NCI-H226 (cell line): ENCODE results near the gene TAF4B.
"Not testable (repeated sequence)": the region's sequence is repeated elsewhere in the genome, so short reads cannot be mapped to it uniquely, and the experiment has no call there.

Source experiments
- DNase-seq: peaks from one replicate; pipeline ENCODE4 v3.0.0-alpha.2; 2015

The TAF4B gene, protein sequence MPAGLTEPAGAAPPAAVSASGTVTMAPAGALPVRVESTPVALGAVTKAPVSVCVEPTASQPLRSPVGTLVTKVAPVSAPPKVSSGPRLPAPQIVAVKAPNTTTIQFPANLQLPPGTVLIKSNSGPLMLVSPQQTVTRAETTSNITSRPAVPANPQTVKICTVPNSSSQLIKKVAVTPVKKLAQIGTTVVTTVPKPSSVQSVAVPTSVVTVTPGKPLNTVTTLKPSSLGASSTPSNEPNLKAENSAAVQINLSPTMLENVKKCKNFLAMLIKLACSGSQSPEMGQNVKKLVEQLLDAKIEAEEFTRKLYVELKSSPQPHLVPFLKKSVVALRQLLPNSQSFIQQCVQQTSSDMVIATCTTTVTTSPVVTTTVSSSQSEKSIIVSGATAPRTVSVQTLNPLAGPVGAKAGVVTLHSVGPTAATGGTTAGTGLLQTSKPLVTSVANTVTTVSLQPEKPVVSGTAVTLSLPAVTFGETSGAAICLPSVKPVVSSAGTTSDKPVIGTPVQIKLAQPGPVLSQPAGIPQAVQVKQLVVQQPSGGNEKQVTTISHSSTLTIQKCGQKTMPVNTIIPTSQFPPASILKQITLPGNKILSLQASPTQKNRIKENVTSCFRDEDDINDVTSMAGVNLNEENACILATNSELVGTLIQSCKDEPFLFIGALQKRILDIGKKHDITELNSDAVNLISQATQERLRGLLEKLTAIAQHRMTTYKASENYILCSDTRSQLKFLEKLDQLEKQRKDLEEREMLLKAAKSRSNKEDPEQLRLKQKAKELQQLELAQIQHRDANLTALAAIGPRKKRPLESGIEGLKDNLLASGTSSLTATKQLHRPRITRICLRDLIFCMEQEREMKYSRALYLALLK

DNA sequence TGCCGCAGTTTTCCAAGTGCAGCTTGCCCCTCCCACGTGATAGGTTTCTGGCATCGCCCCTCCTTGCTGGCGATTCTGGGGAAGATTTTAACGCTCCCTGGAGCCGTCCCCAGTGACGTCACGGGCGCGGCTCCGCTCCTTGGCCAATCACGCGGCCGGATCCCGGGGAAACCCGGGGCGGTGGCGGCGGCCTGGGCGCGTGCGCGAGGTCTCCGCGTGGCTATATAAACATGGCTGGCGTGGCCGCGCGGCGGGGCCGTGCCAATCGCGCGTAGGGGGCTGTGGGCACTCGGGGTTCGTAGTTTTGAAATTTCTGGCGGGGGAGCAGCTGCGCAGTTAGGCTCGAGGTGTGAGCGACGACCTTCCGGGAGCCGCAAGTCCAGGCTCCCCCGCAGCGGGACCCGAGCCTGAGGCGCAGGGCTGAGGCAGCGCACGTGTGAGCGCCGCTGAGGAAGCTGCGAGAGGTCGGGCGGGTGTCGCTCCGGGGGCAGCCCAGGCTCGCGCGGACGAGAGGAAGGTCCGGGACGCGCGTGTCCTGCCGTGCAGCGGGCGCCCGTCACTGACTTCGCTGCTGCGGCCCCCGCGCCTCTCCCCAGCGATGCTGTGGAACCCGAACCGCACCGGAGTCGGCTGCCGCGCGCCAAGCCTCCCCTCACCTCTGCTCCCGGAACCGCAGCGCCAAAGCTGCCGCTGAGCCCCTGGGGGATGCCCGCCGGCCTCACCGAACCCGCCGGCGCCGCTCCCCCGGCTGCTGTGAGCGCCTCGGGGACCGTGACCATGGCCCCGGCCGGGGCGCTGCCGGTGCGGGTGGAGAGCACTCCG lies at the start of gene TAF4B:
TAF4B (plus strand) TSS at position 217 of the 822 bp plus-strand sequence; CDS start at position 706, 489 bp downstream.
- DNase-seq: peak; percentile 87

DNA sequence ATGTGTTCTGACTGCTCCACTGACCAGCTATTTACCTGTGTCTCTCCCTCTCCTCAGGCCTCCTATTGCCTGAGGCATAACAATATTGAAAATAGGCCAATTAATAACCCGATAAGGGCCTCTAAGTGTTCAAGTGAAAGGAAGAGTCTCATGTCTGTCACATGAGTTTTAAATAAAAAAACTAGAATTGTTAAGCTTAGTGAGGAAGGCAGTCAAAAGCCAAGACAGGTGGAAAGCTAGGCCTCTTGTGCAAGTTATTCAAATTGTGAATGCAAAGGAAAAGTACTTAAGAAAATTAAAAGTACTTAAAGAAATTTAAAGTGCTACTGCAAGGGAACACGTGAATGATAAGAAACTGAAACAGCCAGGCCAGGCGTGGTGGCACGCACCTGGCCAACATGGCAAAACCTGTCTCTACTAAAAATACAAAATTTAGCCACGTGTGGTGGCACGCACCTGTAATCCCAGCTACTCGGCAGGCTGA lies 44.9 kb upstream of the TAF4B start:
- no peak for DNase-seq

DNA sequence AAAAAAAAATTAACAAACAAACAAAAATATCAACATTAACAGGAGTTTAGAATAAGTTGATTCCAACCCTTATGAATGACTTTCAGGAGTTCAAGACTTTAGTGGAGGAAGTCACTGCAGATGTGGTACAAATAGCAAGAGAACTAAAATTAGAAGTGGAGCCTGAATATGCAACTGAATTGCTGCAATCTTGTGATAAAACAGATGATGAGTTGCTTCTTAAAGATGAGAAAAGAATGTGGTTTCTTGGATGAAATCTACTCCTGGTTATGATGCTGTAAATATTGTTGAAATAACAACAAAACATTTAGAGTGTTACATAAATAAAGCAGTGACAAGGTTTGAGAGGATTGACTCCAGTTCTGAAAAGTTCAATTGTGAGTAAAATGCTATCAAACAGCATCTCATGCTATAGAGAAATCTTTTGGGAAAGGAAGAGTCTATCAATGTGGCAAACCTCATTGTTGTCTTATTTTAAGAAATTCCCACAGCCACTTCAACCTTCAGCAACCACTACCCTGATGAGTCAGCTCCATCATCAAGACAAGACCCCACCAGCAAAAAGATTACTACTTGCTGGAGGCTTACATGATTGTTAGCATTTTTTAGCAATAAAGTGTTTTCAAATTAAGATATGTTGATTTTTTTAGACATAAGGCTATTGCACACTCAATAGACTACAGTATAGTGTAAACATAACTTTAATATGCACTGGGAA lies 42.7 kb upstream of the TAF4B start:
- no peak for DNase-seq

DNA sequence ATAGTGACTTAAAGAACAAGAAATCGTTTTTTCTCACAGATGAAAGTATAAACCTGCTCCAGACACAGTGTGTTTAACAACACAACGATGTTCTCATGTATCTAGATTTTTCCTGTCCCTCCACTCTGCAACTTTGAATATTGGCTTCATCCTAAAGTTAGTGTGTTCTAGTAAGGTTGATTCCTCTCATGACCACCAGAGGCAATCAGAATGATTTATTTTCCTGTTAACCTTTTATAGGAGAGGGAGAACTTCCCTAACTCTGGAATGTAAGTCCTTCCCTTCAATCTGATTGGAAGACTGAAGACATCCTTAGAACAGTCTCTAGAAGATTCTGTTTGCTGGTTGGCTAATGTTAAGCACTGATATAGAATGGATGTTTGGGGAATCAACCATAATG lies 41.0 kb upstream of the TAF4B start:
- no peak for DNase-seq

DNA sequence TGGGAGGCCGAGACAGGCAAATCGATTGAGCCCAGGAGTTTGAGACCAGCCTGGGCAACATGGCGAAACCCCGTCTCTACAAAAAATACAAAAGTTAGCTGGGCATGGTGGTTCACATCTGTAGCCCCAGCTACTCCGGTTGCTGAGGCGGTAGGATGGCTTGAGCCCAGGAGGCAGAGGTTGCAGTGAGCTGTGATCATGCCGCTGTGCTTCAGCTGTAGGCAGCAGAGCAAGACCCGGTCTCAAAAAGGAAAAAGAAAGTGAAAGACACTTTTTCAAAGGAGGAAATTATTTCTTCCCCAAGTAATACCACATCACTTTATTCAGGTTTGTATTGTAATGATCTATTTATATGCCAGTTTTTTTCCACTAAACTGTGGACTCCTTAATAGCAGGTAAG lies 35.7 kb upstream of the TAF4B start:
- no peak for DNase-seq

DNA sequence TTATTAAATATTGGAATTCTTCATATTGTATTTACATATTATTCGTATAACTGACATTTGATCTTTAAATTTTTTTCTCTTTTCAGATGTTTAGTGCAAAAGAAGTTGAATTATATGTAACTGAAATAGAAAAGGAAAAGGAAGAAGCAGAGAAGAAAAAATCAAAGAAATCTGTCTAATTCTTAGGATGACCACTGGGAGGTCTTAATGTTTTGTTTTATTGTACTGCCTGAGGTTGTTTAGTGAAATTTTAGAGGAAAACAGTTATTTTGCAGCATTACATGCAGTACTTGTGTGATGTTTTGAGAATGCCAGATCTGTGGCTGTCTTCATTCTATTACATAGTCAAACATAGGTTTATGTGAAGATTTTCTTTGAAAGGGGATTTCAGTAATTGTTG lies 34.0 kb upstream of the TAF4B start:
- DNase-seq: no peak

DNA sequence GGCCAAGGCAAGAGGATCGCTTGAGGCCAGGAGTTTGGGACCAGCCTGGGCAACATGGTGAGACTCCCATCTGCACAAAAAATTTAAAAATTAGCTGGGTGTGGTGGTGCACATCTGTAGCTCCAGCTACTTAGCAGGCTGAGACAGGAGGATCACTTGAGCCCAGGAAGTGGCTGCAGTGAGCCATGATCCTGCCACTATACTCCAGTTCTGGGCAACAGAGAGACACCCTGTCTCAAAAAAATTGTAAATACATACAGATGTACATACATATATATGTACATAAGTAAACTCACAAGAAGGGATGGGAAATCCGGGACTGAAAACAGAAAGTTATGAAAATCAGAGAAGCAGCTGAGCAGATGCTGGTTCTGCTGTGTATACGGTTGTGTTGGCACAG lies 29.6 kb upstream of the TAF4B start:
- no peak for DNase-seq

DNA sequence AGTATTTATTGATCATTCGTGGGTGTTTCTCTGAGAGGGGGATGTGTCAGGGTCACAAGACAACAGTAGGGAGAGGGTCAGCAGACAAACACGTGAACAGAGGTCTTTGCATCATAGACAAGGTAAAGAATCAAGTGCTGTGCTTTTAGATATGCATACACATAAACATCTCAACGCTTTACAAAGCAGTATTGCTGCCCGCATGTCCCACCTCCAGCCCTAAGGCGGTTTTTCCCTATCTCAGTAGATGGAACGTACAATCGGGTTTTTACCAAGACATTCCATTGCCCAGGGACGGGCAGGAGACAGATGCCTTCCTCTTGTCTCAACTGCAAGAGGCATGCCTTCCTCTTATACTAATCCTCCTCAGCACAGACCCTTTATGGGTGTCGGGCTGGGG lies 24.2 kb upstream of the TAF4B start:
- DNase-seq: not testable (repeated sequence)

DNA sequence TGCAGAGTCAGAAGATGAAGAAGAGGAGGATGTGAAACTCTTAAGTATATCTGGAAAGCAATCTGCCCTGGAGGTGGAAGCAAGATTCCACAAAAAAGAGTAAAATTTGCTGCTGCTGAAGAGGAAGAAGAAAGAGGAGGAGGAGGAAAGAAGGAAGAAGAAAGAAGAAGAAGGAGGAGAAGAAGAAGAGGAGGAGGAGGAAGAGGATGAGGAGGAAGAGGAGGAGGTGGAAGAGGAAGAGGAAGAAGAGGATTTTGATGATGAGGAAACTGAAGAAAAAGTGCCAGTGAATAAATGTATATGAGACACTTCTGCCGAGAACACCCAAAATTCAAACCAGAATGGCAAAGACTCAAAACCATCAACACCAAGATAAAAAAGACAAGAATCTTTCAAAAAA lies 20.9 kb upstream of the TAF4B start:
- no peak for DNase-seq

DNA sequence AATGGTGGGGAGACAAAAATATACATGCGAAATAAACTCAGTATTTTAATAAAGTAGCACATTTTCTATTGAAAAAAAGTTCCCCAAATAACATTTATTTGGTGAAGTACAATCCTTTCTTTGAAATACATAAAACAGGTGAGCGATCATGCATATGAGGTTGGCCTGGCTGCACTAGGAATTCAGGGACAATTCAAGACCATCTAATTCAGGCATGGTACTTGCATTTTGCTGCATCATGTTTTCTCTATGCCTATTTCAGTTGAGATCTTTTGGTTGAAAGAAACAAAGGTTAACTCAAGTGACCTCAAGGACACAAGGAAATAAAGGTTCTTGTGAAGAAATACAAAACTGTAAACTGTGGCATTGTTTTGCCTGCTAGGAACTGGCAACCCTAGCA lies 19.8 kb upstream of the TAF4B start:
- no peak for DNase-seq

DNA sequence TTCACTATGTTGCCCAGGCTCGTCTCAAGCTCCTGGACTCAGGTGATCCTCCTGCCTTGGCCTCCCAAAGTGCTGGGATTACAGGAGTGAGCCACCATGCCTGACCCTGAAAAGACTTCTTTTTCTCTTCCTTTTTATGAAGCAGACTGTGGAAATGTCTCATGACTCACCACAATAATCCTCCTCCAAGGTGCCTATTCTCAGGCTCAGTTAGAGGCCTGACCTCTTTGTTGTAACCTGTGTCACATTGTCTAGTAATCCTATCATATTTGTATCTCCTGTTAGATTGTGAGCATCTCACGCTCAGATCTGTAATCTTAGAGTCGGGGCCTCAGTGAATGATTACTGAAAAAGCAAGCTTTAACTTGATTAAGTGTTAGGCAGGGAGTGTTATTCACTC lies 18.3 kb upstream of the TAF4B start:
- no peak for DNase-seq

DNA sequence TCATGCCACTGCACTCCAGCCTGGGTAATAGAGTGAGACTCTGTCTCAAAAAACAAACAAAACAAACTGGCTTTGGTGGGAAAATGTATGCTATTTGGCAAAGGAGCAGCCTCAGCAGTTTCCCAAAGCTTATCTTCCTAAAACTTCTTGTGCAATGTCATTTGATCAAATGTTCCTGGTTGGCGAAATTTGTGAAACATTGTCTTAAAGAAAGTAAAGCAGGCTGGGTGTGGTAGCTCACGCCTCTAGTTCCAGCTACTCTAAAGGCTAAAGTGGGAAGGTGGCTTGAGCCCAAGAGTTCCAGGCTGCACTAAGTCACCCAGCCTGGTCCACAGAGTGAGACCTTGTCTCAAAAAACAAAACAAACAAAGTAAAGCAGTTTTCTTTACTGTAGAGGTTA lies 17.3 kb upstream of the TAF4B start:
- DNase-seq: no peak

DNA sequence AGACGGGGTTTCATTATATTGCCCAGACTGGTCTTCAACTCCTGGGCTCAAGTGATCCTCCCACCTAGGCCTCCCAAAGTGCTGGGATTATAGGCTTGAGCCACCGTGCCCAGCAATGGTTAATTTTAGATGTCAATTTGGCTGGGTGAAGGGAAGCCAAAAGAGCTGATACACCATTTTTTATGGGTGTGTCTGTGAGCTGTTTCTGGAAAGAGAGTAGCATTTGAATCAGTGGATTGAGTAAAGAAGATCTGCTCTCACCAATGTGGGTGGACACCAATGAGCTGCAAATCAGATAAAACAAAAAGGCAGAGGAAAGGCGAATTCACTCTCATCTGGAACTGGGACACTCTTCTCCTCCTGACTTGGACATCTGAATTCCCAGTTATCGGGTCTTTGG lies 16.1 kb upstream of the TAF4B start:
- no peak for DNase-seq

DNA sequence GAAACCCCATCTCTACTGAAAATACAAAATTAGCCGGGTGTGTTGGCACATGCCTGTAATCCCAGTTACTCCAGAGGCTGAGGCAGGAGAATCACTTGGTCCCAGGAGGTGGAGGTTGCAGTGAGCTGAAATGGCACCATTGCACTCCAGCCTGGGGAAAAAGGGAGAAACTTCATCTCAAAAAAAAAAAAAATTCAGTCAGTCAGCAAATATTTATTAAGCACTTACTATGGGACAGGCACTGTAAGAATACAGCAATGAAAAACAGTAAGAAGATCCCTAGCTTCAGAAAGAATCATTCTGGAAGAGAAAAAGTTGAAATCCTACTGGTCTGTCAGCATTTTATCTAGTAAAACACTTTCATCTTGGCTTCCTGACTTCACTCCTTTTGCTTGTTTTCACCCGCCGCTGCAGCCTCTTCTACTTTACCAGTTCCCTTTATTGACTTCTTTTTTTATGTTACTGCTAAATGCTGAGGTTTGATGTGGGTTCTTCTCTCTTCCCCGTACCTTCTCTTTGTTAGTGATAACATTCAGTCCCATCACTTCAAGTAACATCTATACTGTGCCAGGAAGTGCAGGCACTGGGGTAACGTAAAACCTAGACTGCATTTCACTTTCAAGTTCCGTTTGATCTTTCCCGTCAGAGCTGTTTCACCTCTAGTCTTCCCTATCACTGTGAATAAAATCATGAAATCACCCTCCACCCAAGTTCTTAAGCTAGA lies 10.8 kb upstream of the TAF4B start:
- no peak for DNase-seq

DNA sequence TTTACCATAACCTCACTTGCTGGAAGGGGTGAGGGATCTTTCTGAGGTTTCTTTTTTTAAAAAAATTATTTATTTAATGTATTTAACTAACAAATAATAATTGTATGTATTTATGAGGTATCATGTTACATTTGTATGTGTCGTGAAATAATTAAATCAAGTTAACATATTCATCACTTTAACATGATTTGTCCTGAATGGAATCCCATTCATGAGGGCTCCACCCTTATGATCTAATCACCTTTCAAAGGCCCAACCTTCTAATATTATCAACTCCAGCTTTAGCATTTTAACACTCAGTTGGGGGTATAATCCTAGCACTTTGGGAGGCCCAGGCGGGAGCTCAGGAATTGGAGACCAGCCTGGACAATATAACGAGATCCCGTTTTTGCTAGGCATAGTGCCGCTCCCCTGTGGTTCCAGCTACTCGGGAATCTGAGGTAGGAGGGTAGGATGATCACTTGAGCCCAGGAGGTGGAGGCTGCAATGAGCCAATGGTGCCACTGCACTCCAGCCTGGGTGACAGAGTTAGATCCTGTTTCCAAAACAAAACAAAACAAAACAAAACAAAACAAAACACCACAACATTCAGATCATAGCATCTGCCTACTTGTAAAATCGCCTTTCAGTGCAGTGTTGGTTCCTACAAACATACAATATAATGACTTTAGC lies 1.1 kb upstream of the TAF4B start:
- no peak for DNase-seq

DNA sequence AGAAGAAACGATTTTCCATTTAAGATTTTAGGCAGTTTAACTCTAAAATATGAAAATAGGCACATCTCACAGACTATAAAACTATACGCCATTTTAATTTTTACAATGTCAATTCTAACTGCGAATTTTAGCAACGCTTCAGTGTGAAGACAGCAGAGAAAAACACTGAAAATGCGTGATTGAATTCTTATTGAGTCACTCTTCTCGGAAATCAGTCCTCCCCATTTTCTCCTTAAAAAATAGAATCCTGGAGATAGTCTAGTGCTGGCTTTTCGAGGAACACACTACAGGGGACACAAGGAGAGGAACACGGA lies 373 bp upstream of the TAF4B start:
- no peak for DNase-seq

DNA sequence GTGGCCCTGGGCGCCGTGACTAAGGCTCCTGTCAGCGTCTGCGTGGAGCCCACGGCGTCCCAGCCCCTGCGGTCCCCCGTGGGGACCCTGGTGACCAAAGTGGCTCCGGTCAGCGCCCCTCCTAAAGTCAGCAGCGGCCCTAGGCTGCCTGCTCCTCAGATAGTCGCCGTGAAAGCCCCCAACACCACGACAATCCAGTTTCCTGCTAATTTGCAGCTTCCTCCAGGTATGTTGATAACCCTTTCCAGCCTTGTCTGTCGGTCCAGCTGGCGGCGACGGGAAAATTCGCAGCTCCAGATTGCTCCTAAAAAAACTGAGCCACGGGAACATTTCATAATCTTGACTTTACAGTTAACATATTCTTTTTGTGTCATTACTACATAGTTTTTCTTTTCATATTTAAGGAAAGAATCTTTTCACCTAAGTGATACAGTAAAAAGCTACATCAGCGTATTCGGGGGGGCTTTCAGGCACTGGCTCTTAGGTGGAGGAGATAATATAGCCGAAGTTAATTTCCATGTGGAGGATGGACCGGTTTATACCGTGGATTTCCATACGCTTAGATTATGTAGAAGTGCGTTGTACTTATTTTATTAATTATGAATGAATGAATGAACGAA lies 916 bp downstream of the TAF4B start:
- no peak for DNase-seq

DNA sequence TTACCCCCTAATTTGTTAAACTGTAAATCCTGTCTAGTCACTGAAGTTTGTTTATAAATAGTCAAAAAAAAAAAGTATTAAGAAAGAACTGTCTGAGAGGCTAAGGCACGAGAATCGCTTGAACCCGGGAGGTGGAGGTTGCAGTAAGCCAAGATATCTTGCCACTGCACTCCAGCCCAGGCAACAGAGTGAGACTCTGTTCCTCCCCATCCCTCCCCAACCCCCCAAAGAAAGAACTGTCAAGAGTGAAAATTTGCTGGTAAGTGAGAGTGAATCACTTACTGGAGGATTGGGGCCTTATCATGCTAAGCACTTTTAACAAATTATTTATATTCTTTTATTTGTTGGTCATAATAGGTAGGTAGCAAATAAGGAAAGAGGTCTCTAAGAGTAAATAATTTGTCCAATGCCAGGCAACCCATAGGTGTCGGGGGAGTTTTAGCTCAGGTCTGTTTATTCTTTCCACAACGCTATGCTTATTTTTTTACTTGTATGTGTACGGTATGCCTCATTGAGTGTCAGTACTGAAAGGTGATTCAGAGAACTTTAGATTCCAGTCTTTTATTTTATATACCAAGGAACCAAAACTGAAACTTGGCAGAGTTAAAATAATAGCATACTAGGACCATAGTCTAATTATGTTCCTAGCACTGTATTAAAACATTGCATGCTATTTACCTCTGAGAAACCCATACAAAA lies 2.5 kb downstream of the TAF4B start:
- no peak for DNase-seq

DNA sequence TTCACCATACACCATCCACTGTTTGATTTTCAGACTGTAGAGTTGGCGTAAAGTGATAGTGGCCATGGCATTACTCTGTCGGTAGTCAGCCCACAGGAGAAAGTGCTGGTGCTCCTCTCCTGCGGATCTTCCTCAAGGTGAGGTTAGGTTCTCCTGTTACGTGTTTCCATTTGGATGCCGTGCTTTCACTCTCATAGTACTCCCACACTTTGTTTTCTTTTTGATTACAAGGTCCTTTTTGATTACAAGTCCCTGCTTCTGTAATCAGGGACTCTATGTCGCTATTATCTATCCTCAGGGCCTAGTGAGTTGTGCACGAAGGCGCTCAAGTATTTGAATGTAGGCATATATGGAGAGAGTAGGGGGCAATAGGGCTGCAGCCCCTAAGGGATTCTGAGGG lies 4.3 kb downstream of the TAF4B start:
- no peak for DNase-seq

DNA sequence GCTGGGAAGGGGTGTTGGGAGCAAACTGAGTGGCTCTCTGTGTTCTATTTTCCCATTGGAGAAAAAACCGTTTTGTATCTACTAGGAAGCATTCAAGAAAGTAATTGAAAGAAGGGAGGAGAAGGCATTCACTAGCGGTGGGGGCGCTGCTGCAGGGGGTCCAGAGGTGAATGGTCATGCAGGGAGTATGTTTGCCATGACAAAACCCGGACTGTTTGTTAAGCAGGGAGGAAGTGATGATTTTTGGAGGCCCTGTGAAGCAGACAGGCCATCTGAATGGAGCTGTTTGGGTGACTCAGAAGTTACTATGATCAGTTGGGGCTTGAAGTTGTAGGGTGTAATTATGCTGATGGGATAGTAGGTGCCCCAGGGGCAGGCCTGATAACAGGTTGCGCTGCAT lies 7.0 kb downstream of the TAF4B start:
- DNase-seq: no peak
